Measurements from ENCODE around the gene PCSK6.
"Not testable (repeated sequence)": the region's sequence is repeated elsewhere in the genome, so short reads cannot be mapped to it uniquely, and the experiment has no call there.

Gene PCSK6

DNA sequence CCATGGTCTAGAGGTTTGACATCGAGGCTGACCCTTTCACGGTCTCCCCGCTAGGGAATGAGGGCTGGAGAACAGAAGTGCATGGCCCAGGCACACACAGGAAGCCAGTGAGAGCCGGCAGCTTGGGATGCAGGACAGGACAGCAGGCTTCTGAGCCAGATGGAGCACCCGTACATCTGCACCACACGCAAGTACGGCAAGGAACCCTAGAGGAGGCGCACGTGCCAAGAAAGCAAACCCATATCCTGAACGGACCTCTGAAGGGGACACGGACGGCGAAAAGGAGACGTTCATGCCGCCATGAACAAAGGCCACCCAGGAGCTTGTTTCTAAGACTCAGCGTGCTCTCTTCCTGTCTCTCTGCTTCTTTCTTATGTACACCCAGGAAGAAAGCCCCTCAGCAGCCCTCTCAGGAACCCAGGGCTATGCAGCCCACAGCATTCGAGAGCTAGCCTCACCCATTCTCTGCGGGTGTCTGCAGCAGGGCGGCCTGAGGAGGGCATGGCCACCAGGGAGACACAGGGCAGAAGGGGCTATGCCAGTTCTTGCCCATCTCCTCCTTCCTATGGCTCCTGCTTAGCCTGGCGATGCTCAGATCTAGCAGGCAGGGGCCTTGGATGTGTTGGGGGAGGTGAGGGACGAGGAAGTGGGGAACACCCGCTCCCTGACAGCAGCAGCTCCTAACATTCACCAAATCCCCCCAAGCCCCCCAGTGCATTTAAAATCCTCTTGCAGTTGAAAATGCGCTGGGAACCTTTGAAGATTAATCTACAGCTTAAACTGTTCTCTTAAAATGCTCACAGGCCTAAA lies 81.3 kb downstream of the PCSK6 start:
- no peak for TF ChIP-seq CTCF (IDR thresholded peaks at IDR 0.05; ENCODE audit: extremely low read depth, insufficient read depth, missing control alignments)
- in situ Hi-C loops (cut with MboI; ENCODE audit: low pct_unique_long_range_greater_than_20kb, low sequenced_read_pairs, unreplicated experiment): no loop called here
- DNase-seq (ENCODE audit: low spot score): no peak

- TF ChIP-seq CTCF (IDR thresholded peaks at IDR 0.05; ENCODE audit: extremely low read depth, insufficient read depth, missing control alignments): no peak
- DNase-seq (ENCODE audit: low spot score): peak; percentile 71
- in situ Hi-C loops (cut with MboI; ENCODE audit: low pct_unique_long_range_greater_than_20kb, low sequenced_read_pairs, unreplicated experiment): no loop called here
Measured at GRCh38 chr15:101407439-101407838, 82.1 kb downstream of the PCSK6 start.

- DNase-seq (ENCODE audit: low spot score): no peak
- TF ChIP-seq CTCF (IDR thresholded peaks at IDR 0.05; ENCODE audit: extremely low read depth, insufficient read depth, missing control alignments): no peak
- in situ Hi-C loops (cut with MboI; ENCODE audit: low pct_unique_long_range_greater_than_20kb, low sequenced_read_pairs, unreplicated experiment): no loop called here
Measured at GRCh38 chr15:101406526-101407195, 82.8 kb downstream of the PCSK6 start.

DNA sequence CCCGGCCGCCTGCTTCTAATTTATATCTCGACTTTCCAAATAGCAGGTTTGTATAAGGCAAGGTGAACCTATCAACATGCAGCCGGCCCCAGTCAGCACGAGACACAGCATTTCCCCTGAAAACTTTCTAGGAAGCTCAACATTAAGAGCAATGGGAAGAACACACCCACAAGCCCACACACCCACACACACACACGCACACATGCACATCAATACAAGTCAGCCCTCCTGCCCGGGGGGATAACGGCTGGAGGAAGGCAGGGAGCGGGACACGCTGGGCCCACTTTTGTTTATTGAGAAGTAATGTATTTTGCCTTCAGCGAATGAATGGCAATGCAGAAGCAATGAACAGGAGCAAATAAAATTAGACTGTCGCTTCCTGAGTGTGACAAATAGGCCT lies 83.5 kb downstream of the PCSK6 start:
- DNase-seq (ENCODE audit: low spot score): no peak
- in situ Hi-C loops (cut with MboI; ENCODE audit: low pct_unique_long_range_greater_than_20kb, low sequenced_read_pairs, unreplicated experiment): no loop called here
- no peak for TF ChIP-seq CTCF (IDR thresholded peaks at IDR 0.05; ENCODE audit: extremely low read depth, insufficient read depth, missing control alignments)

DNA sequence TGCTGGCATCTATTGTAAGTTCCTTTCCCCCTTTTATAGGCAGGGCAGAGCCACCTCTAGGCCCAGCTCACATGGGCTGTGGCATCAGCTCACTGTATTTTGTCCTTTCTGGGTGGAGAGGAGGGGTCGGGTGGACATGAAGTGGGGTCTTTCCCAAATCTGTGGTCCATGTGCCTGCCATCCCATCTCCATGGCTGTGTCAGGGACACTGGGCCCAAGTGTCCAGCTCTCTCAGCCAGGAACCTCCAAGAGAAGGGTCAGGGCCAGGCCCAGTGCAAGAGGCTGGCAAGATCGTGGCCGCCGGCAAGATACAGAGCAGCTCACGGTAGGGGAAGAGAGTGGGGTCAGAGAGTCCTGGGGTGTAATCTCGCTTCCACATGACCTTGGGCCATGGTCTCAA lies 85.3 kb downstream of the PCSK6 start:
- in situ Hi-C loops (cut with MboI; ENCODE audit: low pct_unique_long_range_greater_than_20kb, low sequenced_read_pairs, unreplicated experiment): no loop called here
- DNase-seq (ENCODE audit: low spot score): no peak
- no peak for TF ChIP-seq CTCF (IDR thresholded peaks at IDR 0.05; ENCODE audit: extremely low read depth, insufficient read depth, missing control alignments)

DNA sequence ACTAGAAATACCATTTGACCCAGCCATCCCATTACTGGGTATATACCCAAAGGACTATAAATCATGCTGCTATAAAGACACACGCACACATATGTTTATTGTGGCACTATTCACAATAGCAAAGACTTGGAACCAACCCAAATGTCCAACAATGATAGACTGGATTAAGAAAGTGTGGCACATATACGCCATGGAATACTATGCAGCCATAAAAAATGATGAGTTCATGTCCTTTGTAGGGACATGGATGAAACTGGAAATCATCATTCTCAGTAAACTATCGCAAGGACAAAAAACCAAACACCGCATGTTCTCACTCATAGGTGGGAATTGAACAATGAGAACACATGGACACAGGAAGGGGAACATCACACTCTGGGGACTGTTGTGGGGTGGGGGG lies 86.6 kb downstream of the PCSK6 start:
- in situ Hi-C loops (cut with MboI; ENCODE audit: low pct_unique_long_range_greater_than_20kb, low sequenced_read_pairs, unreplicated experiment); DNase-seq (ENCODE audit: low spot score): not testable (repeated sequence)

- no peak for DNase-seq (ENCODE audit: low spot score)
- in situ Hi-C loops (cut with MboI; ENCODE audit: low pct_unique_long_range_greater_than_20kb, low sequenced_read_pairs, unreplicated experiment): no loop called here
- TF ChIP-seq CTCF (IDR thresholded peaks at IDR 0.05; ENCODE audit: extremely low read depth, insufficient read depth, missing control alignments): no peak
Measured at GRCh38 chr15:101401286-101401685, 88.2 kb downstream of the PCSK6 start.

Data from GM13977 (cell line).